ENCODE data around the gene ITPR1.

ITPR1 gene

DNA sequence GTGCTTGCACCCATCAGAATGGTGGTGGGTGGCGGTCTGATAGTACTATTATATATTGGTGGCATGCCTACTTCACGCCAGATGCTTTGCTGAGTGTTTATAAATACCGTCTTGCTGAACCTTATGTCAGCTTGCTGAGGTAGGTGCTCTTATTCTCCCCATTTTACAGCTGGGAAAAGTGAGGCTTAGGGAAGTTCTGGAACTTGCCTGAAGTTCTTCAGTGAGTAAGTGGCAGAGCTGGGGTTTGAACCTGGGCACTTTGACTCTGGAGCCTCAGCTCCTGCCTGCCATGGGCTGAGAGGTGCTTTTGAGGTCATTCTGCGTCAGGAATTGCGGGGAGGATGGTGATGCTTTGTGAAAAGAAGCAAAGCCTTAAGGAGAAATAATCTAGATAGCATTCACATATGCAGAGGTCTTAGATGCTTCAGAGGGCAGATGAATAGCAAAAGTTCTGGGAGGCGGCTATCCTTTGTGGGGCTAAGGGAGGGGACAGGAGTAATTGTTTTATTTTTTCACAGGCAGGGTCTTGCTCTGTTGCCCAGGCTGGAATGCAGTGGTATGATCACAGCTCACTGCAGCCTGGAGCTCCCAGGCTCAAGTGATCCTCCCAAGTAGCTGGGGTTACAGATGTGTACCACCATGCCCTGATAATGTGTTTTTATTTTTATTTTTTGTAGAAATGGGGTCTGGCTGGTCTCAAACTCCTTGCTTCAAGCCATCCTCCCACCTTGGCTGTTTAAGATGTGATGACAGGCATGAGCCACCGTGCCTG lies 18.5 kb downstream of the ITPR1 start:
- no peak for DNase-seq

DNA sequence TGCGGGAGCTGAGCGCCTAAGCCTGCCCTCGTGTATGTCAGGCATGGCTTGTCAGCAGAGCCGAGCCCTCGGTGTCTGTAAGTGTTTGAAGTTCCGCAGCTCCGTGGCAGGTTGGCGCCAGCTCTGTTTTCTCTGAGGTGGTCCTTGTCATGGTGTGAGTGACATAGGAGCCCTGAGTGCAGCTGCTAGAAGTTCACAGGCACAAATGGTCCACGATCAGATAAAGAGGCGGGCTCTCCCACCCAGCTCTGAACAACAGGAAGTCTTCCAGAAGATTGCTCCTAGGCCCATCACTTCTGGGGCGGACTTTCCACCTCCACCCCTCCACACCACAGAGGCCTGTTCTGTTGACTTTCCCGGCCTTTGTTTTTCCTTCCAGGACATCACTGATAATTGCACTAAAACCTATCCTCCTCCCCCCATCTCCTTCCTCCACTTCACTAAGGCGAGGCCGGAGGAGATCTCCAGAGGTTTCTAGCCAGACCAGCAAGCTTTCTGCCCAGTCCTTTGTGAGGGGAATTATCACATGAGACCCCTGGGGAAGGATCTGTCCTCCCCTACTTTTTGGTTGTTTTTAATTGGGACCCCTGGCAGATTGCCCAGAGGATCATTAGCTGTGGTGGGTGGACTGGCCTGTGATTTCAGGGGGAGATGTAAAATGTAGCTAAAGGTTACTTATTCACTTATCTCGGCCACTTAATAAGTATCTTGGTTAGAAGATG lies 19.9 kb downstream of the ITPR1 start:
- no peak for DNase-seq

DNA sequence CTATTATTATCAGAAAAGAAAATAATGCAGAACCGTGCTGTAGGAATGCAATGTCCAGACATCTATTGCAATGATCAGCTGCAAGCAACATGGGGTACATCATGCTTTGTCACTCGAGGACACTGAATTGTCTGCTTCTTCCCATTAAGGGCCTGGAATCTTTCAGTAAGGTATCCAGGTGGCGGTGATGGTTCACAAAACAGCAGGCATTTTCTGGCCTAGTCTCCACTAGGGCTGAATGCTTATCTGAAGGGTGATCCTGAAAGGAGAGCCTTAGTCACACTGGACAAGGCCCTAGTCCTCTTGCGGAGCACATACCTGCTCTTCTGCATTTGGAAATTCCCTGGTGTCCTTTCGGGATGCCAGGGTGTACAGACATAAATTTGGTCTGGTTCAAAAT lies 21.2 kb downstream of the ITPR1 start:
- no peak for DNase-seq

DNA sequence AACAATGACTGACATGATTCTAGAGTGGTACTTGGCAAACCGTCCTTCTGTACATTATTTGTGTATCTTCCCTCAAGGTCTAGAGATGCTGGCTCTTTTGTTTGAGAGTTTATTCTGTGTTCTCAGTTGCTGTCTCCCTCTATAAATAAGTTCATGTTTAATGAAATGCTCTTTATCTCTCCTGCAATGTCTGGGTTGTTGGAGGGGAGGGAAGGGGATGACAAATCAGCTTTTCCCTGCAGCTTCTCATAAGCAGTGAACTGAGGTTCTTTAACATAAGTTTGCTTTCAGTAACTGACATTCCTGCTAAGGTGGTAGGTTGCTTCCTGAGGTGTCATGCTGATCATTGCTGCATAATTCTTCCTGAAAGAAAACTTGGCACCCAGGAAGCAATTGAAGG lies 21.8 kb downstream of the ITPR1 start:
- no peak for DNase-seq

DNA sequence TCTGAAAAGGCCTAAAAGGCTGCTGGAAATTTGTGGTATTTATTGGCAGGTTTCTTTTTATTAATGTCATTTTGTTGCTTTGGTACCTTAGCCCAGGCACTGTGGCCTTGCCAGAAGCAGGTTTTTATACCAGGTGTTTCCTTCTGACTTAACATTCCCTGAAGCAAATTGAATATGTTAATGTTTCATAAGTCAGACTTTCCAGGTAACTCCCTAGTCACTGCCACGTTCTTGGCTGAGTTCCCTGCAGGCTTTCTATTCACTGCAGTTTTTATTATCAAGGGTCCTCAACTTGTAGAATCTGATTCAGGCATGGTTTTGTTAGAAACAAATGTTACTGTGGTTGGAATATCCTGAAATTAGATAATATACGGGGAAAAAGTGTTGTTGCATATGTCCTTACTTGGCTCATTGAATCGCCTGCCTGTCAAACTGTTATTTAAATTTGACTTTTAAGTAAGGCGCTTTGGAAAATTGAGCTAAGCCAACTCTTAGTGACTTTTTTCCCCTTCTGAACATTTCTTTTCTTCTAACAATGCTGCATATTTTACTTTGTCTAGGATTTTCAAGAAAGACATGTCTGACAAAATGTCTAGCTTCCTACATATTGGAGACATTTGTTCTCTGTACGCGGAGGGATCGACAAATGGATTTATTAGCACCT lies 22.9 kb downstream of the ITPR1 start:
- DNase-seq: no peak

DNA sequence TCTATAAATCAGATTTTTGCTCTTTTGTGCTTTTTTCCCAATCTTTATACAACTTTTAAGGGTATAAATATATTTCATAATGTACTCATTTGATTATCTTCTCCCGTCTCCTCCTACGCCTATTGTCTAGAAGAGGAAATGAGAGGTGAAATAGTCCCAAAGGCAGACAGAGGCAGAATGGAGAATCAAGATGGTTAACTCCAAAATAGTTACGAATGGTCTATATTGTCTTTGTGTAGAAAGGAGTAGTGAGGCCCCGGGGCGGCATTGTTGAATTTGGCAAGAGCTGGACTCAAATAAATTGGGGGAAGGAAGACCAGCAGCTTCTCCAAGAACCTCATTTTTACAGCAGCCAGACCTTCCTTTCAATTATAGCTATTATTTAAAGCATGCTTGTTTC lies 23.9 kb downstream of the ITPR1 start:
- DNase-seq: no peak

DNA sequence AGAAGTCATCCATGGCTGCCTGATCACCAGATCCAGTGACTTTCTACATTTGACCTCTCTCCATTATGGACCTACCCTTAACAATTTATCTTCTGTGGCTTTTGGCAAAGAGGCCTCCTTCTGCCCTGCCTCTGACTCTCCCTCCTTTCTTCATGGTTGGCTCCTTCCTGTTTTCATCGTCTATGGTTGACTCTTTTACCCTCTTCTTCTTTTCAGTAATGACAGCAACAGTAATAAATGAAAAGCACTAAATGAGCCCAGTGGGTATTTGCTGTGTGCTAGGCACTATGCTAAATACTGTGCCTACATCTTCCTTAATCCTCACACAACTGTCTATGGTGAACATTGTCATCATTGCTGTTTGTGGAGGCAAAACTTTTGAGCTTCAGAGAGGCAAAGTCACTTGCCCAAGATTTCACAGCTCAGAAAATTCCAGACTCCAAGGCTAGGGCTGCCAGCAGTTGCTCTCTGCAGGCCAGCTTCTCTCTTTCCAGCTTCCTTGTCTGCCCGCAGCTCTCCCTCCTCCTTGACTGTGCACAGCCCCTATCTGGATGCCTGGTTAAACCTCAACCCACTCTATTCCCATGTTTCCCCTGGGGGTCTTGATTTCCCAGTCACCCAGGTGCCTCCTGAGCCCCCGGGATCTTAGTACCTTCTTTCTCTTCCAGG lies 24.6 kb downstream of the ITPR1 start:
- DNase-seq: peak in 1 of 6 experiments; percentile 2

DNA sequence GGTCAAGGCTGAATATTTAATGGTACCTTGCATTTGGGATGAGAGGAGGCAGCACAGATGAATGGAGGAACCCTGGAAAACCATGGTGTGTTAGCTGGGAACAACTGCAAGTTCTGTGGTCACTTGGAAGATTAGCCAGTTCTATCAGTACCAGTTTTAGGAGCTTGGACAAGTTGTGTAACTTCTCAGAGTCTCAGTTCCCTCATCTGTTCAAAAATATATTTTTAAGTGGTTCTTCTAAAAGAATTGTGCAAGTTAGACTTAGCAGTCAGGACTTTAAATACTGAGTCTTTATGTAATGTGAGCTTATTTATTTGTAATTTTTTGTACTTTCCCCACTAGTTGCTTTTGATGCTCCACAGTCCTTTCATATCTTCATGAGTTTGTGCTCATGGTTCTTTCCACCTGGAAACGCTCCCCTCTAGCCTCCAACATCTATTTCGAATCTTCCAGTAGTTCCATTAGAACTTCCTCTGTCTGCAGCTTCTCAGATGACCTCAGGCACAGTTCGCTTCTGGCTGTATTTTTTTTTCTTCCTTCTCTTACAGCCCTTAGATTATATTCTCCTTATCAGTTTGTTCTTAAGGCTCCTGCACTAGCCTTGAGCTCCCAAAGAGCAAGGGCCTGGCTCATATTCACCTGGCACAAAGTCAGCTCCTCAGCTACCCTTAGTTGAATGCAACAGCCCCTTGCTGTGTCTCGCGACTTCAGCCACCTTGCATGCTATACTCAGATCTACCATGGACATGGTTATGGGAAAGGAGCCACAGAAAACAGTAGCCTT lies 27.1 kb downstream of the ITPR1 start:
- DNase-seq: no peak

DNA sequence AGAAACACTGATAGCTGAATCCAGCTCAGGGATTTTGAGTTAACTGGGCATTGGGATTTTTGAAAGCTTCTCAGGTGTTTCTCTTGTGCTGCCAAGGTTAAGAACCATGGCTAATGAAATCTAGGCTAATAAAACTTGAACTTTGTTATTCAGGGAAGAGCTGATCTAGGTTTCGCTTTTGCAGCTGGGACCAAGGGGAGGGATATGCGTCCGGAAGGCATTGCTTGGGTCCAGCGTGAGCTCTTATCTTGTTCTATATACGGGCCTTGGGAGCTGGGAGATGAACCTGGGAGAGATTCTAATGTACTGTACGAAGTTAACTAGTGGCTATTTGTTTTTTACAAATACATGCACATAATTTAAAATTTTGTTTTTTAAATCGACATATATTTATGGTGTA lies 29.8 kb downstream of the ITPR1 start:
- no peak for DNase-seq

DNA sequence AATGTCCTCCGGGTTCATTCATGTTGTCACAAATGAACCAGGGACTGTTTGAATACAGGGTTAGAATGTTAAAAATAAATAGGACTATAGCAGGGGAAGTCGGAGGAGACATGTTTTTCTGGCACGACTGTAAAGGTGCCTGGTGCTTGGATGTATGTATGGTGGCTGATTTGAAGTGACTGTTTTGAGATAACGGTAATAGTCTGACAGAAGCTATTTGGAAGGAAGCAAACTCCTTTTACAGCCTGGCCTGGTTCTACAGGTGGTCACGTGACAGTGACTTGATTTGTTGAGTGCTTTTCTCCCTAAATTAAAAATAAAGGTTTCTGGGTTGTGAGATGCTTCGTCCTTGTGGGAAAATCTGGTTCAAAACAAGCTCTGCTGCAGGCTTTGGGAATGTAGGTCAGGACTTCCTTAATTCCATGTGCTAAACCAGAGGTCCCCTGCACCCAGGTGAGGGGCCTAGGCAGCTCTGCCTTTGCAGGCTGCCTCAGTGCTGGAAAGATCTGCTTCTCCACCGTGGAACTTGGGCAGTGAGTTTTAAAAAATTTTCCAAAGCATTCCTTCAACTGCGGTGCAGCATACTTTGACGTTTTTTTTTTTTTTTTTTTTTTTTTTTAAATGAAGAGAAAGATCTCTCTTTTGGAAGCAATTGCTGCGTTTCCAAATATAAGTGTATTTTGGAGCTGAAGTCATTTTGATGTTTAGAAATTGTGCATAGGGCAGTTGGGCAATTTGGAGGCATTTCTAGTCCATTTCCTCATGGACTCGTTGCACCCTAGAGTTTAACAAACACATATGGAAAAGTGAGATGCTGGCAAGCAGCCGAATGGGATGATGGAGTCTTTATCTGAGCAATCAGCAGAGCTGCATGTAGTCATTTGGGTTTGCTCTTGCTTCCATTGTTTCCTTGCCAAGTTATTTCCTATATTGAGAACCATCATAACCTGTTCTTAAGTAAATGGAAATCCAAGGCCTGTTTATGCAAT lies 30.9 kb downstream of the ITPR1 start:
- DNase-seq: no peak

DNA sequence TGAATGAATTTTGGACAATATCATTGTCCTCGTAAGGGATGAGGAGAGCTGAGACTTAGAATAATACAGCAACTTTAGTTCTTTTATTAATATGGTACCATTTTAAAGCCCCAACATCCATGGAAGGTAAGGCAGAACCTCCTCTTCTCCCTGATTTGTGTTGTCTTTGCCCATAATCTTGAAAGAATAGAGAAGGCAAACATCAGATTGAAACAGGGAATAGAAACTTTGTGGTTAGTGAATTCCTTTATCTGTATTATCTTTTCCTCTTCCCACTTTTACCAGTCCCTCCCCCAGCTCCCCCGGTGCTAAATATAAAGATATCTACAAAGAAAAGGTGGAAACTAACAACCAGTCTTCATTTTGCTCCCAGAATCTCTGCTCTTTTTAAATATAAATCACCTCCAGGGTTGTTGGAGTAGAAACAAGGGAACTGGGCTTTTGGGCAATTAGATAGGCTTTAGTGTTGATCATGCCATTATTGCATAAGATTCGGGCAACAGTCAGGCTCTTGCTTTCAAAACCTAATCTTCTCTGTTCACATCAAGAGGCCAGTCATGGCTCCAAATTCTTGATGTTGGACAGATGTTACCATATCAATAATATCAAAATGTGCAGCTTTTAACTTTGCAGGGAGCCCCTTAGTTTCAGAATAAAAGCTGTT lies 32.5 kb downstream of the ITPR1 start:
- no peak for DNase-seq

DNA sequence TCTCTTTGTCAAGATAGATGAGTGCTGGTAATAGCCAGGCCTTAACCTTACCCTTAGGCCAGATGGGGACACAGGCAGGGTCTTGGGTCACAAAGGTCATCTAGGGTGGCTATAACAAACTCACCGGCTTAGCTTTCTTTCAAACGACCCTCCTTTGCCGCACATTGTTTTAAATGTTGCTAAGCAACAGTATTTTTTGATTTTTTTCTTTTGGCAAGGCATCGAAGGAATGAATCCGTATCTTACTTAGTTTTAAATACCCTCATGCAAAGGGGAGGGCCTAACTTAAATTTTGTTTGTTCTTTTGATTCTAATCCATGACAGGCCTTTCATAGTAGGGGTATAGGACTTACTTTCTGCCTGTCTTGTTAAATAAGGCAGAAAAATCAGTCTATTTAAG lies 35.2 kb downstream of the ITPR1 start:
- no peak for DNase-seq

DNA sequence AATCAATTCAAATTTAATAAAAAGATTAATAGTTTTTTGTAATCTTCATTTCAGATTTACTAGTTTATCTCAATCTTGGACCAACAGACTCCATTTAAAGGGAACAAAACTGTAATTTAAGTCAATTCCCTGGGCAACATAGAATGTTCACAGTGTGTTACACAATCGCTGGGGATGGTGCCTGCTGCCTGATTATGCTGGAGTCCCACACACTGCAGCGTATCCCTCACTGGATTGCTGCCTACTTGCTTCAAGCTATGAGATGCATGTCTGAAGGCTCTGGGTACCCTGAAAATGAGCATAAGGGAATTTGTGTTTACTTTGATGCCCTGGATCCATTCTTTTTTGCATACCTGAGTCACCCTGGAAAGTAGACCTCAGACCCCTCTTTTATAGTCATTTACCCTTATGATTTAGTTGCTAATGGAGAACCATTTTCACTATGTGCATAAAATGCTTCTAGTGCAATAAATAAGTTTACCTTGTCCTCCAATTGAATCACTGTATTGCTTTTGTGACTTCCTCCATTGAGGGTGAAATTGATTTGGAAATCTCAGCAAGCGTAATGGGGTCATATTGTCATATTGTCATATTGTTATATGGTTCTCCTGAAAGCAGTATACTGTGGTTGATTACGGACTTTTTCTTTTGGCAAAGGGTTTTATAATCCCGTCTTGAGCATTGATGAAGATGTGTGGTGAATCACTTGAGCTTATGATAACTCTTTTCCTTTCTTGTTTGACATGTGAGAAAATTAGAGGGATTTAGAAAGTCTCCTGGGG lies 35.9 kb downstream of the ITPR1 start:
- DNase-seq: no peak

DNA sequence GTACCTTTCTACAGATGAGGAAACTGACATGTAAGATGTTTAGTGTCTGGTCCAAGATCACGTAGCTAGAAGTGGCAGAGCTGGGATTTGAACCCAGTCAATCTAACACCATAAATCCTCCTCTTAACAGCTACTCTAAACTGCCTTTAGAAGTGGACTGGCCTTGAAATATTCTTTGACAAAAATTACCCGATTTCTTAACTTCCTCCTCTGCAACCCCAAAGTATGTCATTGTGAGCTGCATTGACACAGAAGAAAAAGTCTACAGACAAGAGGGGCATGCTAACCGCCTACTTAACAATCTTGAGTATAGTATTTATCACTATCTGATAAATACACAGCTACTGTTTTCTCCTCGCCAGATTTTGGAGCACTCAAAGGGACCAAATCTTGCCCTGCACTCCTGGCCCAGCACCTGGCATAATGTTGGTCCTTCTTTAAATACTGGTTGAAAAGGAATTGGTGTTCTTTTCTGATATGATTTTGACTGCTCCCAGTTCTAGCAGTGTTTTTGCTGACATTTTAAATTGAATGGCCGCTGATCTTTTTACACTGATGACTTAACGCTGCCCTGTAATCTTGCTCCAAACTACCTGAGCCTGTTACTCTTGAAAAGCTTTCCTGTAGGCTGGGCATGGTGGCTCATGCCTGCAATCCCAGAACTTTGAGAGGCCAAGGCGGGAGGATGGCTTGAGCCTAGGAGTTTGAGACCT lies 36.9 kb downstream of the ITPR1 start:
- DNase-seq: no peak

DNA sequence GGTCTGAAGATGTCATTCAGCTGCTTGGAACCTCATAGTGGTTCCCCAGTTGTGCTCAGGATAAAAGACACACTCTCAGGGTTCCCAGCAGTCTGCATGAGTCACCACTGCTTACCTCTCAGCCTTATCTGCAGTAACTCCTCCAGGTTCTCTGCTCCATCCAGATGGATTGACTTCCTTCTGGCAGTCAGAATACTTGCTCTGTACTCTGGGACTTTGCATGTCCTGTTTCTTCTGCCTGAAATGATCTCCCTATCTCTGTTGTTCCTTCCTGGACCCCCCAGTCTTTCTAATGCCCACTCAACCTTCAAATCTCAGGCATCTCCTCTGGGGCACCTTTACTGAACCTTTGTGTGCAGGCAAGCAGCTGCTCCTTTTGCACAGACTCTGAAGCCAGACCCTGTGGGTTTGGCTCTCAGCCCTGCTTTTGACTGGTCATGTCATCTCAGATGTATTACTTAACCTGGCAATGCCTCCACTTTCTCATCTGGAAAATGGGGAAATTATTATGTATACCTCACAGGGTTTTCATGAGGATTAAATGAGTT lies 38.4 kb downstream of the ITPR1 start:
- DNase-seq: no peak

DNA sequence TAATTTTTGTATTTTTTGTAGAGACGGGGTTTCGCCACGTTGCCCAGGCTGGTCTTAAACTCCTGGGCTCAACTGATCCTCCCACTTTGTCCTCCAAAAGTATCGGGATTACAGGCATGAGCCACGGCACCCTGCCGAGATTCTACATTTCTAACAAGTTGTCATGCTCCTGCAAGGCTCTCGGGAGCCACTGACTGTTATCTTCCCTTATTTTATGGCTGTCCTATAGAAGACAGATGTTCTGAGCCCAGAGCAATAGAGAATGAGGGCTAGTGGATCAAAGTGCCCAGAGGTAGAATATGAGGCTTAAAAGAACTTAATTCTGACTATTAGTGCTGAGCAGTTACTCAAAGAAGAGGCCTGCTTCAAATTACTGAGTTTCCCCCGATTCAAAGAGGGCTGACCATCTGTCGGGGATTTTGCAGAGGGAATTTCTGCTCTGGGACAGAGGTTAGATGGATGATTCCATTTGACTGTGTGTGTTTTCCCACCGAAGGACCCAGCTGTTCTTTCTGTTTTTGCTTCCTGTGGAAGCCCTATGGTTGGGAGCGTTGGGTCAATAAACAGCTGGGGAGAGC lies 39.5 kb downstream of the ITPR1 start:
- no peak for DNase-seq

DNA sequence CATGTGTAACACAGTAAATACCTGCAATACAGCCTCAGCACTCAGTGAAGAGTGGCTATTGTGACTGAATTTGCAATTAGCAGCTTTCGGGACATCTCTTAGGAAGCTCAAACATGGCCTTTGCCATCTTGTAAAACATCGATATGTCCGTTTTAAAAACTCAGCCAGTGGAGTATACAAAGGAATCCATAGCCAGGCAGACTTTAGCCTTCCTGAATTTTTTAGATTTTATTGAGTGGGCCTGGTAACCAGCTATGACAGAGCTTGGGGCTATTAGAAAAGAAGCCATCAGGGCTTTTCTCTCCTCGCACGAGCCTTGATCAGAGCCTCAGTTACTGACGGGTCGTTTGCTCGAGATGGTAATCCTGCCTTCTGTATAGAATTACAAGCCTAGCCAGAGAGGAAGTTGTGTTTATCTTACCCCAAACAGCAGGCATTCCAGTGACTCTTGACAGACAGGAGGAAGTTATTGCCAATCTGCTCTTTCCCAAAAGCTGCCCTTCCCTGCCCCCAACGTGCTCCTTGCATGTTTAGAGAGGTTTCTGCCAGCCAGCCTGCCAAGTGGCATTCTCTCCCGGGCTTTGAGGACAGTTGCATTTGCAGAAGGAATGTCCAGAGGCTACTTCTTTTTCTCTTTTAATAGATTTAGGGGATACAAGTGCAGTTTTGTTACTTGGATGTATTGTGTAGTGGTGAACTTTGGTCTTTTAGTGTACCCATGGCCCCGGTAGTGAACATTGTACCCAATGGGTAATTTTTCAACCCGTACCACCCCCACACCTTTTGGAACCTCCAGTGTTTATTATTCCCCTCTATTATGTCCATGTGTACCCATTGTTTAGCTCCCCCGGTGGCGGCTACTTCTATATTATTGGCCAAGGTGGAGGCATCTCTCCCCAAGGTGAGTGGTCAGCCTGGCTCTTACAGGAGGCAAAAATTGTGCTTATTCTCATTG lies 40.6 kb downstream of the ITPR1 start:
- DNase-seq: no peak
